IgD-negative memory B cell (primary cell): Measurements from ENCODE around the gene ADTRP. TPM values are rescaled to one million over a fixed set of nuclear protein-coding genes. Genes with fewer than 3 reads are reported as not detected.

Source experiments
- H3K27ac Mint-ChIP-seq, 3 donors: one replicate each; pipeline ENCODE4 v1.8.0; 2020 to 2022; ENCODE audit warnings: mild to moderate bottlenecking in 3 of 3, mixed read lengths in 3 of 3, moderate library complexity in 1 of 3
- H3K27me3 Mint-ChIP-seq: one replicate; pipeline ENCODE4 v1.8.0; 2021; ENCODE audit warnings: mixed read lengths
- H3K36me3 Mint-ChIP-seq: one replicate; pipeline ENCODE4 v1.8.0; 2020; ENCODE audit warnings: mild to moderate bottlenecking, mixed read lengths
- H3K4me1 Mint-ChIP-seq, 3 donors: one replicate each; pipeline ENCODE4 v1.8.0; 2020 to 2022; ENCODE audit warnings: mixed read lengths in 3 of 3, mild to moderate bottlenecking in 1 of 3
- H3K4me3 Mint-ChIP-seq, 4 donors: one replicate each; pipeline ENCODE4 v1.8.0; 2020 to 2022; ENCODE audit warnings: mild to moderate bottlenecking in 4 of 4, mixed read lengths in 4 of 4, moderate library complexity in 3 of 4
- H3K9me3 Mint-ChIP-seq, 3 donors: one replicate each; pipeline ENCODE4 v1.8.0; 2020 to 2021; ENCODE audit warnings: mixed read lengths in 3 of 3, mild to moderate bottlenecking in 1 of 3
- polyA plus RNA-seq: library from polyadenylated mRNA; unstranded; fragments of 300-500 nt; fragmentation: Illumina TruSeq; gene quantifications from one replicate; pipeline ENCODE4 v1.2.3, GENCODE V29; 2021

Gene ADTRP
- polyA plus RNA-seq, 1 donor from 2014 or later, result 2.2 TPM

GRCh38 chr6:11762794-11763459, 15.7 kb downstream of the ADTRP start:
- no peaks in the 10 kb centered on the region for H3K36me3 Mint-ChIP-seq
- H3K27ac Mint-ChIP-seq, result no peak overlapping the region
- H3K27me3 Mint-ChIP-seq, result peaks cover 6% of the 10 kb centered on the region
- H3K9me3 Mint-ChIP-seq, result peaks cover 0 to 3% (median under 1%) of the 10 kb centered on the region in 3 donors
- peaks cover 0 to 2% (median 0%) of the 10 kb centered on the region in 3 donors for H3K4me1 Mint-ChIP-seq
- no peak overlapping the region for H3K4me3 Mint-ChIP-seq

GRCh38 chr6:11761744-11762620, 16.6 kb downstream of the ADTRP start:
- Mint-ChIP-seq H3K4me1 (peaks cover 0 to 2% (median 0%) of the 10 kb centered on the region in 3 donors), H3K27me3 (peaks cover 3% of the 10 kb centered on the region), H3K36me3 (no peaks in the 10 kb centered on the region)

GRCh38 chr6:11760015-11760473, 18.6 kb downstream of the ADTRP start:
- peaks cover 0 to 2% (median 0%) of the 10 kb centered on the region in 3 donors for H3K4me1 Mint-ChIP-seq
- peaks cover 3% of the 10 kb centered on the region for H3K27me3 Mint-ChIP-seq
- H3K9me3 Mint-ChIP-seq, result peaks cover 4 to 11% (median 4%) of the 10 kb centered on the region in 3 donors
- no peak overlapping the region for H3K4me3 Mint-ChIP-seq
- no peaks in the 10 kb centered on the region for H3K36me3 Mint-ChIP-seq
- no peak overlapping the region for H3K27ac Mint-ChIP-seq

More at GRCh38 chr6:11761744-11762620, 16.6 kb downstream of the ADTRP start:
- Mint-ChIP-seq H3K9me3 (peaks cover 4 to 11% (median 4%) of the 10 kb centered on the region in 3 donors), H3K27ac (no peak overlapping the region), H3K4me3 (no peak overlapping the region)

GRCh38 chr6:11758878-11759277, 19.7 kb downstream of the ADTRP start:
- H3K36me3 Mint-ChIP-seq, result no peaks in the 10 kb centered on the region
- peaks cover 4 to 11% (median 4%) of the 10 kb centered on the region in 3 donors for H3K9me3 Mint-ChIP-seq
- H3K4me1 Mint-ChIP-seq, result peaks cover 0 to 2% (median 0%) of the 10 kb centered on the region in 3 donors
- no peak overlapping the region for H3K4me3 Mint-ChIP-seq
- H3K27ac Mint-ChIP-seq, result no peak overlapping the region
- peaks cover 5% of the 10 kb centered on the region for H3K27me3 Mint-ChIP-seq

GRCh38 chr6:11756726-11757125, 21.9 kb downstream of the ADTRP start:
- Mint-ChIP-seq H3K36me3 (peaks cover 2% of the 10 kb centered on the region), H3K4me3 (no peak overlapping the region), H3K27ac (no peak overlapping the region), H3K4me1 (peaks cover 0 to 2% (median 0%) of the 10 kb centered on the region in 3 donors), H3K27me3 (peaks cover 5% of the 10 kb centered on the region), H3K9me3 (peaks cover 4 to 11% (median 4%) of the 10 kb centered on the region in 3 donors)

- H3K4me3 Mint-ChIP-seq, result no peak overlapping the region
- no peak overlapping the region for H3K27ac Mint-ChIP-seq
- H3K4me1 Mint-ChIP-seq, result peaks cover 0 to 2% (median 0%) of the 10 kb centered on the region in 3 donors
- H3K27me3 Mint-ChIP-seq, result peaks cover 5% of the 10 kb centered on the region
- peaks cover 2% of the 10 kb centered on the region for H3K36me3 Mint-ChIP-seq
- H3K9me3 Mint-ChIP-seq, result peaks cover 4 to 11% (median 4%) of the 10 kb centered on the region in 3 donors
Observed at GRCh38 chr6:11756292-11756691, 22.3 kb downstream of the ADTRP start.

- Mint-ChIP-seq H3K4me1 (peaks cover 0 to 2% (median 0%) of the 10 kb centered on the region in 3 donors), H3K9me3 (peaks cover 4 to 11% (median 4%) of the 10 kb centered on the region in 3 donors), H3K27me3 (peaks cover 5% of the 10 kb centered on the region), H3K36me3 (peaks cover 2% of the 10 kb centered on the region), H3K4me3 (no peak overlapping the region), H3K27ac (no peak overlapping the region)
Observed at GRCh38 chr6:11755725-11756124, 22.9 kb downstream of the ADTRP start.

- Mint-ChIP-seq H3K9me3 (peaks cover 4 to 11% (median 4%) of the 10 kb centered on the region in 3 donors), H3K36me3 (peaks cover 2% of the 10 kb centered on the region), H3K4me1 (peaks cover 0 to 2% (median 0%) of the 10 kb centered on the region in 3 donors), H3K4me3 (no peak overlapping the region), H3K27me3 (peaks cover 2% of the 10 kb centered on the region), H3K27ac (no peak overlapping the region)
Observed at GRCh38 chr6:11754625-11755271, 23.9 kb downstream of the ADTRP start.

- Mint-ChIP-seq H3K36me3 (peaks cover 2% of the 10 kb centered on the region), H3K4me3 (no peak overlapping the region), H3K27ac (no peak overlapping the region), H3K9me3 (peaks cover 4 to 11% (median 4%) of the 10 kb centered on the region in 3 donors), H3K27me3 (peaks cover 2% of the 10 kb centered on the region), H3K4me1 (no peaks in the 10 kb centered on the region)
Observed at GRCh38 chr6:11753798-11754197, 24.8 kb downstream of the ADTRP start.

- no peak overlapping the region for H3K27ac Mint-ChIP-seq
- peaks cover under 1 to 2% (median 2%) of the 10 kb centered on the region in 3 donors for H3K9me3 Mint-ChIP-seq
- H3K36me3 Mint-ChIP-seq, result peaks cover 2% of the 10 kb centered on the region
- H3K4me3 Mint-ChIP-seq, result no peak overlapping the region
- no peaks in the 10 kb centered on the region for H3K4me1 Mint-ChIP-seq
- peaks cover 2% of the 10 kb centered on the region for H3K27me3 Mint-ChIP-seq
Observed at GRCh38 chr6:11752360-11752759, 26.2 kb downstream of the ADTRP start.

GRCh38 chr6:11750682-11751081, 27.9 kb downstream of the ADTRP start:
- peaks cover 2% of the 10 kb centered on the region for H3K27me3 Mint-ChIP-seq
- no peak overlapping the region for H3K27ac Mint-ChIP-seq
- H3K4me3 Mint-ChIP-seq, result no peak overlapping the region
- H3K36me3 Mint-ChIP-seq, result peaks cover 2% of the 10 kb centered on the region
- no peaks in the 10 kb centered on the region for H3K9me3 Mint-ChIP-seq
- no peaks in the 10 kb centered on the region for H3K4me1 Mint-ChIP-seq

- H3K27me3 Mint-ChIP-seq, result no peaks in the 10 kb centered on the region
- no peaks in the 10 kb centered on the region for H3K4me1 Mint-ChIP-seq
- peaks cover 1 to 4% (median 2%) of the 10 kb centered on the region in 3 donors for H3K9me3 Mint-ChIP-seq
- peaks cover 2% of the 10 kb centered on the region for H3K36me3 Mint-ChIP-seq
- no peak overlapping the region for H3K4me3 Mint-ChIP-seq
- H3K27ac Mint-ChIP-seq, result no peak overlapping the region
Observed at GRCh38 chr6:11748591-11749210, 29.9 kb downstream of the ADTRP start.

GRCh38 chr6:11747021-11747420, 31.6 kb downstream of the ADTRP start:
- Mint-ChIP-seq H3K36me3 (peaks cover 2% of the 10 kb centered on the region), H3K4me1 (peaks cover 0 to 2% (median 0%) of the 10 kb centered on the region in 3 donors), H3K27ac (no peak overlapping the region), H3K27me3 (no peaks in the 10 kb centered on the region), H3K9me3 (peaks cover 1 to 4% (median 2%) of the 10 kb centered on the region in 3 donors), H3K4me3 (no peak overlapping the region)

- H3K27ac Mint-ChIP-seq, result no peak overlapping the region
- H3K4me1 Mint-ChIP-seq, result peaks cover 0 to 2% (median 0%) of the 10 kb centered on the region in 3 donors
- no peak overlapping the region for H3K4me3 Mint-ChIP-seq
- peaks cover 2% of the 10 kb centered on the region for H3K27me3 Mint-ChIP-seq
- H3K36me3 Mint-ChIP-seq, result no peaks in the 10 kb centered on the region
- peaks cover 1 to 4% (median 2%) of the 10 kb centered on the region in 3 donors for H3K9me3 Mint-ChIP-seq
Observed at GRCh38 chr6:11744753-11745152, 33.9 kb downstream of the ADTRP start.
